ENCODE results near the gene CZIB. TPM values are rescaled to one million over a fixed set of nuclear protein-coding genes. Genes with fewer than 3 reads are reported as not detected.

CZIB gene
- total RNA-seq, 1 donor from 2014 or later = 60.2 TPM

GRCh38 chr1:53238197-53239155, 18.0 kb upstream of the CZIB start, which contains the start of gene MAGOH:
MAGOH (minus strand) TSS chr1:53238518; CDS start chr1:53238448, 70 bp downstream.
- DNase-seq = peak; percentile 96
- Histone ChIP-seq H3K27ac (peak within 1 kb of the TSS; percentile 87), H3K4me1 (peaks cover 24% of the 10 kb centered on the region), H3K36me3 (peaks cover 27% of the 10 kb centered on the region), H3K9me3 (no peaks in the 10 kb centered on the region), H3K27me3 (ENCODE audit: low read depth) (no peaks in the 10 kb centered on the region), H3K4me3 (peak within 1 kb of the TSS; percentile 82)
- ATAC-seq = peak; percentile 98
- intact Hi-C loops (cut with DNase I) = no loop called here
- no peak for TF ChIP-seq CTCF (IDR thresholded peaks at IDR 0.05)

- H3K4me1 ChIP-seq = peaks cover 24% of the 10 kb centered on the region
- no peak for ATAC-seq
- H3K27ac ChIP-seq = peak overlapping the region; percentile 87
- DNase-seq = no peak
- H3K9me3 ChIP-seq = no peaks in the 10 kb centered on the region
- peak overlapping the region; percentile 82 for H3K4me3 ChIP-seq
- no peak for TF ChIP-seq CTCF (IDR thresholded peaks at IDR 0.05)
- intact Hi-C loops (cut with DNase I) = no loop called here
- H3K27me3 ChIP-seq (ENCODE audit: low read depth) = no peaks in the 10 kb centered on the region
- peaks cover 35% of the 10 kb centered on the region for H3K36me3 ChIP-seq
These were observed 17.2 kb upstream of the CZIB start for GRCh38 chr1:53237638-53238037.

GRCh38 chr1:53220962-53221286, 490 bp upstream of the CZIB start:
- Histone ChIP-seq H3K4me3 (peak overlapping the region; percentile 68), H3K36me3 (peaks cover 15% of the 10 kb centered on the region), H3K4me1 (peaks cover 15% of the 10 kb centered on the region), H3K27me3 (ENCODE audit: low read depth) (no peaks in the 10 kb centered on the region), H3K27ac (peak overlapping the region; percentile 91), H3K9me3 (no peaks in the 10 kb centered on the region)
- ATAC-seq = no peak
- TF ChIP-seq CTCF (IDR thresholded peaks at IDR 0.05) = no peak
- no peak for DNase-seq
- intact Hi-C loops (cut with DNase I) = no loop called here

GRCh38 chr1:53219711-53220110, 723 bp downstream of the CZIB start:
- intact Hi-C loops (cut with DNase I) = no loop called here

GRCh38 chr1:53218201-53218600, 2.2 kb downstream of the CZIB start:
- no peak for ATAC-seq

More at GRCh38 chr1:53219711-53220110, 723 bp downstream of the CZIB start:
- peak overlapping the region; percentile 91 for H3K27ac ChIP-seq
- TF ChIP-seq CTCF (IDR thresholded peaks at IDR 0.05) = no peak
- H3K4me3 ChIP-seq = peak overlapping the region; percentile 68
- H3K4me1 ChIP-seq = peaks cover 15% of the 10 kb centered on the region
- DNase-seq = no peak
- no peaks in the 10 kb centered on the region for H3K27me3 ChIP-seq (ENCODE audit: low read depth)
- H3K36me3 ChIP-seq = peaks cover 25% of the 10 kb centered on the region
- ATAC-seq = no peak
- H3K9me3 ChIP-seq = no peaks in the 10 kb centered on the region

More at GRCh38 chr1:53218201-53218600, 2.2 kb downstream of the CZIB start:
- Histone ChIP-seq H3K36me3 (peaks cover 40% of the 10 kb centered on the region), H3K4me3 (no peak overlapping the region), H3K27me3 (ENCODE audit: low read depth) (no peaks in the 10 kb centered on the region), H3K9me3 (no peaks in the 10 kb centered on the region), H3K4me1 (peaks cover 15% of the 10 kb centered on the region), H3K27ac (no peak overlapping the region)
- no peak for DNase-seq
- no peak for TF ChIP-seq CTCF (IDR thresholded peaks at IDR 0.05)
- intact Hi-C loops (cut with DNase I) = no loop called here
